H1 (cell line): Measurements from ENCODE around the gene RAB1A. TPM values are rescaled to one million over a fixed set of nuclear protein-coding genes. Genes with fewer than 3 reads are reported as not detected.

Experiments used
- CTCF ChIA-PET: fragments of 300-600 bp; sonication (Branson Sonifier 250); formaldehyde crosslinking; loops from one replicate; lab custom pipeline; 2021; ENCODE audit not compliant: partially characterized antibody; lab: Charles Lee
- POLR2A ChIA-PET: fragments of 300-600 bp; sonication (Branson Sonifier 250); formaldehyde crosslinking; loops from one replicate; lab custom pipeline; 2021; ENCODE audit warnings: inconsistent platforms; ENCODE audit not compliant: partially characterized antibody; lab: Charles Lee
- DNase-seq, 2 experiments: peaks; one replicate each; pipeline versions ENCODE4 v3.0.0 to v3.0.0-alpha.2; 2010 to 2022; ENCODE audit warnings: low spot score in 2 of 2, low read depth in 1 of 2, mixed read lengths in 1 of 2
- FAIRE-seq: peaks from 2 replicates; lab custom pipeline; 2011; peaks lifted over from hg19 to GRCh38; lab: Jason Lieb, UNC
- H2AFZ ChIP-seq: 2 replicates; pipeline ENCODE4 v1.8.1; 2012; ENCODE audit warnings: low read length, inconsistent platforms
- H2AK5ac ChIP-seq: 2 replicates; pipeline ENCODE4 v1.6.1; 2013; ENCODE audit warnings: low read depth, low read length
- H2BK120ac ChIP-seq: replicated peaks from 2 replicates; pipeline ENCODE3; 2013; ENCODE audit warnings: low read depth, low read length, inconsistent platforms
- H2BK12ac ChIP-seq: 2 replicates; pipeline ENCODE4 v1.6.1; 2013; ENCODE audit warnings: low read depth, low read length
- H2BK15ac ChIP-seq: 2 replicates; pipeline ENCODE4 v1.6.1; 2013; ENCODE audit warnings: low read length
- H2BK20ac ChIP-seq: 2 replicates; pipeline ENCODE4 v1.6.1; 2013; ENCODE audit warnings: low read length
- H2BK5ac ChIP-seq: 2 replicates; pipeline ENCODE4 v1.6.1; 2013; ENCODE audit warnings: low read depth, low read length
- H3K14ac ChIP-seq: 2 replicates; pipeline ENCODE4 v1.6.1; 2013; ENCODE audit warnings: inconsistent platforms; ENCODE audit not compliant: insufficient read length
- H3K18ac ChIP-seq: 2 replicates; pipeline ENCODE4 v1.6.1; 2013; ENCODE audit warnings: low read length; ENCODE audit errors: extremely low read depth
- H3K23ac ChIP-seq: 2 replicates; pipeline ENCODE4 v1.6.1; 2013; ENCODE audit warnings: inconsistent platforms; ENCODE audit not compliant: insufficient read length
- H3K23me2 ChIP-seq: 2 replicates; pipeline ENCODE4 v1.6.1; 2013; ENCODE audit warnings: low read depth, low read length
- H3K27ac ChIP-seq: 2 replicates; pipeline ENCODE4 v1.6.1; 2011; ENCODE audit warnings: low read depth, low read length, inconsistent platforms
- H3K27me3 ChIP-seq, 4 experiments: replicated peaks in 1 of 4; 1 replicate in 1 of 4; 2 replicates in 3 of 4; pipeline versions ENCODE4 v1.6.1 to v1.8.1; 2011 to 2013; ENCODE audit warnings: low read length in 3 of 4, mild to moderate bottlenecking in 3 of 4, inconsistent platforms in 2 of 4, mixed read lengths in 2 of 4, moderate library complexity in 1 of 4; ENCODE audit not compliant: control insufficient read depth in 3 of 4, insufficient read depth in 3 of 4; ENCODE audit errors: extremely low read depth in 1 of 4
- H3K36me3 ChIP-seq, 4 experiments: 2 replicates each; pipeline versions ENCODE4 v1.6.1 to v1.8.1; 2011 to 2013; ENCODE audit warnings: mild to moderate bottlenecking in 4 of 4, low read length in 3 of 4, moderate library complexity in 2 of 4, control low read depth in 1 of 4, inconsistent platforms in 1 of 4; ENCODE audit not compliant: insufficient read depth in 4 of 4, control insufficient read depth in 2 of 4
- H3K4ac ChIP-seq: replicated peaks from 2 replicates; pipeline ENCODE3; 2013; ENCODE audit warnings: low read length, low read depth, mixed read lengths, inconsistent platforms; ENCODE audit not compliant: insufficient read length
- H3K4me1 ChIP-seq, 4 experiments: replicated peaks in 1 of 4; 1 replicate in 1 of 4; 2 replicates in 3 of 4; pipeline versions ENCODE4 v1.6.1 to v1.8.1; 2011 to 2013; ENCODE audit warnings: low read length in 3 of 4, inconsistent platforms in 2 of 4, mixed read lengths in 1 of 4; ENCODE audit not compliant: insufficient read depth in 4 of 4, control insufficient read depth in 3 of 4
- H3K4me2 ChIP-seq, 2 experiments: 2 replicates each; pipeline versions ENCODE4 v1.6.1 to v1.8.1; 2011 to 2013; ENCODE audit warnings: low read depth in 2 of 2, low read length in 2 of 2, control low read depth in 1 of 2, inconsistent platforms in 1 of 2, mild to moderate bottlenecking in 1 of 2; ENCODE audit not compliant: insufficient read depth in 1 of 2
- H3K4me3 ChIP-seq, 4 experiments: fragments of 200-600, 300-600 bp in 1 of 4; sonication (generic), shearing (Covaris generic), sonication (Bioruptor Twin) in 1 of 4; 2 replicates each; pipeline versions ENCODE4 v1.5.1 to v1.8.1; 2011 to 2016; ENCODE audit warnings: low read length in 4 of 4, low read depth in 3 of 4, control low read depth in 2 of 4, inconsistent platforms in 2 of 4, mild to moderate bottlenecking in 2 of 4, mixed read lengths in 1 of 4, moderate library complexity in 1 of 4; ENCODE audit not compliant: insufficient read depth in 2 of 4; ENCODE audit errors: extremely low read depth in 1 of 4
- H3K56ac ChIP-seq: replicated peaks from 2 replicates; pipeline ENCODE3; 2013; ENCODE audit warnings: low read depth, mild to moderate bottlenecking, mixed read lengths, low read length, inconsistent platforms; ENCODE audit not compliant: insufficient read length
- H3K79me1 ChIP-seq: 2 replicates; pipeline ENCODE4 v1.6.1; 2013; ENCODE audit warnings: low read depth, low read length, control low read depth
- H3K79me2 ChIP-seq, 2 experiments: 2 replicates each; pipeline versions ENCODE4 v1.6.1 to v1.8.1; 2012 to 2013; ENCODE audit warnings: low read length in 2 of 2, mild to moderate bottlenecking in 2 of 2, inconsistent platforms in 1 of 2; ENCODE audit not compliant: insufficient read depth in 2 of 2, control insufficient read depth in 1 of 2
- H3K9ac ChIP-seq, 4 experiments: replicated peaks in 1 of 4; 1 replicate in 1 of 4; 2 replicates in 3 of 4; pipeline versions ENCODE4 v1.6.1 to v1.8.1; 2011 to 2013; ENCODE audit warnings: low read depth in 3 of 4, low read length in 3 of 4, control low read depth in 2 of 4, mild to moderate bottlenecking in 2 of 4, moderate library complexity in 2 of 4, inconsistent platforms in 1 of 4; ENCODE audit errors: extremely low read depth in 1 of 4
- H3K9me3 ChIP-seq, 2 experiments: 2 replicates each; pipeline versions ENCODE4 v1.6.1 to v1.8.1; 2012 to 2013; ENCODE audit warnings: mild to moderate bottlenecking in 2 of 2, moderate library complexity in 2 of 2, control low read depth in 1 of 2, inconsistent platforms in 1 of 2, low read depth in 1 of 2, low read length in 1 of 2, mixed read lengths in 1 of 2; ENCODE audit not compliant: insufficient read depth in 2 of 2
- H4K20me1 ChIP-seq, 2 experiments: replicated peaks in 1 of 2; 2 replicates each; pipeline versions ENCODE3 to v1.8.1; 2011 to 2013; ENCODE audit warnings: inconsistent platforms in 2 of 2, low read length in 2 of 2, mild to moderate bottlenecking in 1 of 2; ENCODE audit not compliant: insufficient read depth in 2 of 2, control insufficient read depth in 1 of 2
- H4K5ac ChIP-seq: 2 replicates; pipeline ENCODE4 v1.6.1; 2013; ENCODE audit warnings: low read length, low read depth, mixed read lengths, inconsistent platforms; ENCODE audit not compliant: insufficient read length
- H4K8ac ChIP-seq: 2 replicates; pipeline ENCODE4 v1.8.0; 2013; ENCODE audit warnings: mild to moderate bottlenecking, moderate library complexity, low read length, inconsistent platforms; ENCODE audit not compliant: insufficient read depth; ENCODE audit errors: extremely low read depth
- H4K91ac ChIP-seq: replicated peaks from 2 replicates; pipeline ENCODE3; 2013; ENCODE audit warnings: low read length, mixed read lengths, inconsistent platforms; ENCODE audit not compliant: insufficient read length
- BCL11A ChIP-seq, 2 experiments: IDR thresholded peaks; one replicate each; pipeline ENCODE4 v1.6.1; 2011; ENCODE audit warnings: low read depth in 2 of 2, low read length in 2 of 2, mild to moderate bottlenecking in 2 of 2
- CHD2 ChIP-seq: IDR thresholded peaks from 2 replicates; pipeline ENCODE4 v1.6.1; 2012; ENCODE audit warnings: low read length, improper control_type of control experiment
- E2F6 ChIP-seq: IDR thresholded peaks from 2 replicates; pipeline ENCODE4 v1.6.1; 2012; ENCODE audit warnings: inconsistent platforms
- FOSL1 ChIP-seq: IDR thresholded peaks from 2 replicates; pipeline ENCODE4 v1.6.1; 2011; ENCODE audit warnings: mild to moderate bottlenecking, low read depth, low read length, moderate library complexity; ENCODE audit not compliant: insufficient read depth
- GABPA ChIP-seq: IDR thresholded peaks from 2 replicates; pipeline ENCODE4 v1.6.1; 2011; ENCODE audit warnings: mild to moderate bottlenecking, low read length, moderate library complexity, borderline replicate concordance; ENCODE audit not compliant: insufficient read depth
- JUND ChIP-seq: IDR thresholded peaks from 2 replicates; pipeline ENCODE4 v1.6.1; 2011; ENCODE audit warnings: mild to moderate bottlenecking, improper control_type of control experiment, low read length
- KDM5A ChIP-seq: fragments of 200-600 bp; IDR thresholded peaks from 2 replicates; pipeline ENCODE4 v1.7.1; 2012; ENCODE audit warnings: mild to moderate bottlenecking, low read length, inconsistent platforms, mixed read lengths
- NANOG ChIP-seq: IDR thresholded peaks from 2 replicates; pipeline ENCODE4 v1.6.1; 2011; ENCODE audit warnings: low read length, low read depth, mild to moderate bottlenecking, inconsistent platforms; ENCODE audit not compliant: insufficient read depth, poor library complexity, severe bottlenecking
- POLR2A ChIP-seq, 2 experiments: IDR thresholded peaks; 1 replicate in 1 of 2; 2 replicates in 1 of 2; pipeline ENCODE4 v1.6.1; 2011; ENCODE audit warnings: low read depth in 2 of 2, low read length in 2 of 2, mild to moderate bottlenecking in 2 of 2; ENCODE audit errors: control extremely low read depth in 1 of 2
- RFX5 ChIP-seq: IDR thresholded peaks from 2 replicates; pipeline ENCODE4 v1.6.1; 2011; ENCODE audit warnings: low read depth, low read length, improper control_type of control experiment, borderline replicate concordance
- SP4 ChIP-seq: IDR thresholded peaks from 2 replicates; pipeline ENCODE4 v1.6.1; 2012; ENCODE audit warnings: low read length, inconsistent platforms
- TAF7 ChIP-seq: optimal IDR thresholded peaks from 2 replicates; pipeline ENCODE3; 2011; ENCODE audit warnings: low read depth, mild to moderate bottlenecking, inconsistent platforms, low read length, moderate library complexity, borderline replicate concordance
- TEAD4 ChIP-seq: IDR thresholded peaks from 2 replicates; pipeline ENCODE4 v1.6.1; 2012; ENCODE audit warnings: low read depth, low read length, inconsistent platforms, mixed read lengths
- WGBS, 2 experiments: shearing (Covaris generic) in 1 of 2; methylation state at CpG; one replicate each; pipeline versions ENCODE4 v1.1.6 to v1.1.7; 2013 to 2015; ENCODE audit warnings: low lambda C conversion rate in 2 of 2, mixed read lengths in 2 of 2, inconsistent platforms in 1 of 2, low coverage in 1 of 2, missing lambda C conversion rate in 1 of 2; ENCODE audit not compliant: insufficient replicate concordance in 2 of 2, insufficient coverage in 1 of 2, insufficient read length in 1 of 2; ENCODE audit errors: extremely low coverage in 1 of 2, missing lambda C conversion rate in 1 of 2; 5-methylcytosine and 5-hydroxymethylcytosine counted together
- polyA plus RNA-seq, 7 experiments: library from polyadenylated mRNA; depleted of rRNA in 3 of 7; stranded (reverse) in 5 of 7; unstranded in 2 of 7; fragments of >200 nt in 5 of 7; fragments of 200-250 nt in 2 of 7; gene quantifications; 1 replicate in 5 of 7; 2 replicates in 1 of 7; 4 replicates in 1 of 7; pipeline versions ENCODE4 v1.2.1 to v1.2.3, GENCODE V29; 2011 to 2013; ENCODE audit warnings: missing spikeins in 2 of 7, mixed read lengths in 2 of 7
- total RNA-seq: library from RNA; stranded (reverse); fragmentation: NEBNext Ultra II Directional; extraction: Animal tissue kit (Norgen Biotek cat#: 25700); gene quantifications from 2 replicates; pipeline ENCODE4 v1.2.1, GENCODE V29; 2021

Gene RAB1A
- total and polyA plus RNA-seq, 2 of the 8 experiments (the other 6 are each of a cell fraction or from before 2014, with no cell fraction given) = 77.9 to 120 TPM

- H4K8ac ChIP-seq = no peak overlapping the region
- H2AFZ ChIP-seq = no peak overlapping the region
- no peaks in the 10 kb centered on the region for H3K79me2 ChIP-seq
- no peaks in the 10 kb centered on the region for H3K27me3 ChIP-seq
- no peak overlapping the region for H3K56ac ChIP-seq
- peaks cover 13 to 18% of the 10 kb centered on the region in 2 experiments for H4K20me1 ChIP-seq
- H2BK15ac ChIP-seq = no peak overlapping the region
- no peak overlapping the region for H2BK12ac ChIP-seq
- H3K14ac ChIP-seq = no peak overlapping the region
- H3K4me1 ChIP-seq = peaks cover 0 to 18% (median 5%) of the 10 kb centered on the region in 4 experiments
- 0 out of 2 replicates have a peak, but pooled peaks cover 2% of the 10 kb centered on the region for H3K79me1 ChIP-seq
- no peak overlapping the region for H3K4me2 ChIP-seq
- ChIA-PET CTCF (interaction anchor here (0.9 to 6.2 kb wide), 10 partner anchors 8 to 154 kb away, joined by 3 to 27 read pairs (median 4); partner anchors contain the start of gene RAB1A), POLR2A (interaction anchor here (0.6 to 2.8 kb wide), 5 partner anchors 13 to 109 kb away, joined by 3 to 14 read pairs (median 3); partner anchors contain the start of gene CEP68)
- no peak overlapping the region for H4K91ac ChIP-seq
- no peak overlapping the region for H3K23ac ChIP-seq
- no peak overlapping the region for H3K9ac ChIP-seq
- H3K4me3 ChIP-seq = no peak overlapping the region
- no peak overlapping the region for H2BK20ac ChIP-seq
- no peak overlapping the region for H2BK5ac ChIP-seq
- DNase-seq = no peak
- FAIRE-seq = no peak
- peaks cover 20 to 68% (median 35%) of the 10 kb centered on the region in 4 experiments for H3K36me3 ChIP-seq
- no peak overlapping the region for H4K5ac ChIP-seq
- no peak overlapping the region for H3K27ac ChIP-seq
- H2BK120ac ChIP-seq = no peak overlapping the region
- H3K18ac ChIP-seq = peak overlapping the region; percentile 1; the same call in 1 of the 2 replicates
- no peaks in the 10 kb centered on the region for H3K9me3 ChIP-seq
- no peak for TF ChIP-seq POLR2A (IDR thresholded peaks at IDR 0.05; ENCODE audit: control extremely low read depth in 1 of 2, low read depth in 2 of 2, low read length in 2 of 2)
- no peak for TF ChIP-seq RFX5
- no peak for TF ChIP-seq BCL11A (IDR thresholded peaks at IDR 0.05; ENCODE audit: low read depth in 2 of 2, low read length in 2 of 2)
- no peak for TF ChIP-seq GABPA
- TF ChIP-seq TAF7 = no peak
- TF ChIP-seq NANOG = no peak
- no peak for TF ChIP-seq JUND
- TF ChIP-seq TEAD4 = no peak
- TF ChIP-seq E2F6 = no peak
- TF ChIP-seq KDM5A = no peak
- no peak for TF ChIP-seq SP4
- TF ChIP-seq FOSL1 = no peak
- no peak for TF ChIP-seq CHD2
- WGBS, 2 experiments = 86% methylated on average over 7 of the region's 7 CpGs; no CpG with 5 or more reads in 1 of the 2 experiments
- H3K23me2 ChIP-seq = no peaks in the 10 kb centered on the region; the same call in 1 of the 2 replicates
- H2AK5ac ChIP-seq = no peak overlapping the region
- H3K4ac ChIP-seq = no peak overlapping the region
Measured at GRCh38 chr2:65076345-65076710, 53.6 kb downstream of the RAB1A start.
